GM20431 (cell line): ENCODE measurements around the gene GPR137B.
"Not testable (repeated sequence)": the region's sequence is repeated elsewhere in the genome, so short reads cannot be mapped to it uniquely, and the experiment has no call there.

Source experiments
- in situ Hi-C: fragments of 300-500 bp; cut with MseI, MboI; formaldehyde crosslinking; loops from one replicate; pipeline ENCODE4 v1.15.0; 2020; ENCODE audit warnings: low sequenced_read_pairs; ENCODE audit not compliant: unreplicated experiment

The GPR137B gene

DNA sequence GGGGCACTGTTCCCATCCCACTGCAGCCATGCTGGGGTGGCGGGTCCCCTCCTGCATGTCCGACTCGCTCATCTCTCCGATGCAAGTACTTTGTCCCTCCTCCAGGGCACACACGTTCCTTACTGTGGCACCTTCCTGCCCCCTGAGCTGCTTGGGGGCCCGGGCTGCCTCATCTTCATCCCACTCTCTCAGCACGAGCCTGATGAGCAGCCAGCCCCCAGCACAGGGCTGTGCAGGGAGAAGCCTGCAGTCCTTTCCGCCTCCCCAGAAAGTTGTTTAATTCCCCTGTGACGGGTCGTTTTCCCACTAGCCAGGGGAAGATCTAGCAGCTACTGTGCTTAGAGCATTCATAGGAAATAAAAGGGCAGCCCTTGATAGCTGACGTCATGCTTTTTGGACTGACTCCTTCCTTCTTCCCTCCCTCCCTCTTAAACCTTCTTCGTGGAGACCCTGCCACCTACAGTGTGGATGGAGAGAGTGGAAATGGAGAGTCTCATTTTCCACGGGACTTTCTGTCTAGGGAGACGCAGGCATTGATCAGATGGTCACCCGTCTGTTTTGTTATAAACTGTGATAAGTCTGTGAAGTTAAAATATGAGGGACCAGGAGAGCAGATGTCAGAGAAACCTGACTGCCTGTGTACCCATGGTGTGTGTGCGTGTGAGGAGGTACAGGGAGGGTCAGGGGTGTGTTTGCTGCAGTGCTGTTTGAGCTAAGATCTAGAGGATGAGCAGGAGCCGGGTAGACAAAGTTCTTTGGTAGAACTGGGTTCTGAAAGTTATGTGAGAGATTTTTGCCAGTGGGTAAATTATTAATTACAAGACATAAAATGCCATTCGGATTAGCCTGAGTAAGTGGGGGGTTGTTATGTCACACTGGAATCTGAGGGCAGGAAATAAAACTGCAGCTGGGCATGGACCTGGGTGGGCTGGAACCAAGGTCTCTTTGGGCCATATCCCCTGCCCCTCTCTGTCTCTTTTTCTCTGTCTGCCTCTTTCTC, 34.3 kb downstream of the GPR137B start:
- in situ Hi-C loops, result no loop called here

DNA sequence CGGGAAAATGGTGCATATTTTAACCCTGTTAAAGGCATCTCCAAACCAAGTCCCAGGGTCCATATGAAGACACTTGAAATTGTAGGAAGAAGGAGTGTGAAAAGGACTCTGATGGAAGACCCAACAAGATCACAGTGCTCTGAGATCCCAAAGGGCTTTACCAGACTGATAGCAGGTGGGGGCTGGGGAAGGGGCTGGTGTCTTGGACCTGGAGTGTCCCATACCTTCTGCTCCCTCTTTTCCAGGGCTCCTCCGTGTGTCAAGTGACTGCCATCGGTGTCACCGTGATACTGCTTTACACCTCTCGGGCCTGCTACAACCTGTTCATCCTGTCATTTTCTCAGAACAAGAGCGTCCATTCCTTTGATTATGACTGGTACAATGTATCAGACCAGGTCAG, 37.3 kb downstream of the GPR137B start:
- in situ Hi-C loops, result no loop called here

DNA sequence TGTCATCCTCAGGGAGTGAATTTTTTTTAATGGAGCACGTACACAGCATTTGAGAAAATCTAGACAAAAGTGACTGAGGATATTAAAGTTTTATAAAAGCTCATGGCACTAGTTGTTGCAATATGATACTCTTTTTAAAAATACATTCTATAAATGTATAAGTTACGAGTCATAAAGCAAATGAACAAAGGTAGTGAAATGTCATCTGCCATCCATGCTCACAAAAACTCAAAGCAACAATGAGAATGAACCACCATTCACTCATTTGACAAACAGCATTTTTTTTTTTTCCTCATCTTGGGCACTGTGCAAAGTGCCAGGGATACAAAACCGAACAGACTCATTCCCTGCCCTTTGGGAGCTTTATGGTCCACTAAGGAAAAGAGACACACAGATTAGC, 38.7 kb downstream of the GPR137B start:
- in situ Hi-C loops, result no loop called here

DNA sequence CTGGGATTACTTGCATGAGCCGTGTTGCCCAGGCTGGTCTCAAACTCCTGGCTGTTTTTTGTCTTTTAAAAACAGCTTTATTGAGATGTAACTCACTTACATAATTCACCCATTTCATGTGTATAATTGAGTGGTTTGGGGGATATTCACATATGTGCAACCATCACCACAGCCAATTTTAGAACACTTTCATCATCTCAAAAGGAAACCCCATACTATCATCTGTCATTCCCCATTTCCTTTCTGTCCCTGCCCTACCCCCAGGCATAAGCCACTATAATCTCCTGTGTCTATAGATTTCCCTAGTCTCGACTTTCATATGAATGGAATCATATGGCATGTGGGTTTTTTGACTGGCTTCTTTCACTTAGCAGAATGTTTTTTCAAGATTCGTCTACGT, 43.3 kb downstream of the GPR137B start:
- in situ Hi-C loops, result no loop called here

DNA sequence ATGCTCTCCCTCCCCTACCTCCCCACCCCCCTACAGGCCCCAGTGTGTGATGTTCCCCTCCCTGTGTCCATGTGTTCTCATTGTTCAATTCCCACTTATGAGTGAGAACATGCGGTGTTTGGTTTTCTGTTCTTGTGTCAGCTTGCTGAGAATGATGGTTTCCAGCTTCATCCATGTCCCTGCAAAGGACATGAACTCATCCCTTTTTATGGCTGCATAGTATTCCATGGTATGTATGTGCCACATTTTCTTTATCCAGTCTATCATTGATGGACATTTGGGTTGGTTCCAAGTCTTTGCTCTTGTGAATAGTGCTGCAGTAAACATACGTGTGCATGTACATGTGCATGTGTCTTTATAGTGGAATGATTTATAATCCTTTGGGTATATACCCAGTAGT, 44.1 kb downstream of the GPR137B start:
- in situ Hi-C loops, result not testable (repeated sequence)

DNA sequence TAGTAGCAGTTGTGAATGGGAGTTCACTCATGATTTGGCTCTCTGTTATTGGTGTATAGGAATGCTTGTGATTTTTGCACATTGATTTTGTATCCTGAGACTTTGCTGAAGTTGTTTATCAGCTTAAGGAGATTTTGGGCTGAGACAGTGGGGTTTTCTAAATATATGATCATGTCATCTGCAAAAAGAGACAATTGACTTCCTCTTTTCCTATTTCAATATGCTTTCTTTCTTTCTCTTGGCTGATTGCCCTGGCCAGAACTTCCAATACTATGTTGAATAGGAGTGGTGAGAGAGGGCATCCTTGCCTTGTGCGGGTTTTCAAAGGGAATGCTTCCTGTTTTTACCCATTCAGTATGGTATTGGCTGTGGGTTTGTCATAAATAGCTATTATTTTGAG, 45.7 kb downstream of the GPR137B start:
- in situ Hi-C loops, result not testable (repeated sequence)

DNA sequence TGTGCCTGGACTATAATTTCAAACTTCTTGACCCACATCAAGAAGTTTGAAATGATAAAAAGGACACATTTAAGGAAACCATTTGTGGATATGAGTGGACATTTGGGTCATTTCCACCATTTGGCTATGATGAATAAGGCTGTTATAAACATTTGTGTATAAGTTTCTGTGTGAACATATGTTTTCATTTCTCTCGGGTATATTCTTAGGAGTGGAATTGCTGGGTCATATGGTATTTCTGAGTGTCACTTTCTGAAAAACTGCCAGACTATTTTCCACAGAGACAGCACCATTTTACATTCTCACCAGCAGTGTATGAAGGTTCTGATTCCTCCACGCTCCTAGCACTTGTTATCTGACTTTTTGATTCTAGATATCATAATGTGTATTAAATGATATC, 50.8 kb downstream of the GPR137B start:
- in situ Hi-C loops, result no loop called here

DNA sequence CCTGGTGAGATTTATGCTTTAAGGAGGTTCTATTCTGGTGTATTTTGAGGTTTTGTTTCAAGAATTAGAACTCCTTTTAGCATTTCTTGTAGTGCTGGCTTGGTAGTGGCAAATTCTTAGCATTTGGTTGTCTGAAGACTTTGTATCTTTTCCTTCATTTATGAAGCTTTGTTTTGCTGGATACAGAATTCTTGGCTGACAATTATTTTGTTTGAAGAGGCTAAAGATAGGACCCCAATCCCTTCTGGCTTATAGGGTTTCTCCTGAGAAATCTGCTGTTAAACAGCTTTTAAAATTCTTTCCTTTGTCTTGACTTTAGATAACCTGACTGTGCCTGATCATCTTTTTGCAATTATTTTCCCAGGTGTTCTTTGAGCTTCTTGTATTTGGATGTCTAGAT, 58.6 kb downstream of the GPR137B start:
- in situ Hi-C loops, result no loop called here

DNA sequence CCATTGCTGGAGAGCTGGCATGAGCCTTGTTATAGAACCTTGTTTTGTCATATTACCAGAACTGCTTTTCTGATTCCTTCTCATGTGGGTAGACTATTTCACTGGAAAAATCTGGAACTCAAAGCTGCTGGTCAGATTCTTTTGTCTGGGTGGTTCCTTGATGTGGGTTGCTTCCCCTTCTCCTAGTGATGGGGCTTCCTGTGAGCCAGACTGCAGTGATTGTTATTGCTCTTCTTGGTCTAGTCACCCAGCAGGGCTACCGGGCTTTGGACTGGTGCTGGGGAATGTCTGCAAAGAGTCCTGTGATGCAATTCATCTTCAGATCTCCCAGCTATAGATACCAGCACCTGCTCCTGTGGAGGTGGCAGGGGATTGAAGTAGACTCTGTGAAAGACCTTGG, 59.4 kb downstream of the GPR137B start:
- in situ Hi-C loops, result no loop called here

DNA sequence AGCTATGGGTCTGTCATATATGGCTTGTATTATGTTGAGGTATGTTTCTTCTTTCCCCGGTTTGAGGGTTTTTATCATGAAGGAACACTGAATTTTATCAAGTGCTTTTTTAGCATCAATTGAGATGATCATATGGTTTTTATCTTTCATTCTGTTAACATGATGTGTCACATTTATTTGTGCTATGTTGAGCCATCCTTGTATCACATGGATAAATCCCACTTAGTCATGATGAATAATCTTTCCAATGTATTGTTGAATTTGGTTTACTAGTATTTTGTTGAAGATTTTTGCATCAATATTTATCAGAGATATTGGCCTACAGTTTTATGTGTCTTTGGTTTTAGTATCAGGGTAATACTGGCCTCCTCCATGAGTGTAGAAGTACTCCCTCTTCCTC, 61.7 kb downstream of the GPR137B start:
- in situ Hi-C loops, result no loop called here

DNA sequence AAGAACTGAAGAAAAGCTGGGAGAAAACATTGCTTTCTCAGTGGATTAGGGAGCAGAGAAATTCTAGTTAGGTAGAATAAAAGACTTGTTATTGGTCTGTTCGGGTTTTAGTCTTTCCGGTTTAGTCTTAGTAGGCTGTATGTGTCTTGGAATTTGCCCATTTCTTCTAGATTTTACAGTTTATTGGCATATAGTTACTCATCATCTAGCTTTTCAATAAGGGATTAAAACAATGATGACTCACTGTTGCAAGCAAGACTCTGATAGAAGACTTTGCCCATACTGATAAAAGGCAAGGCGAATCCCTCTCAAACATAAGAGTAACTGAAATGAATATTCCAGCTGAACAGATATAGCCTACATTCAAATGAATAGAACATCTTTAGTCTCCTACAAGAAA, 62.3 kb downstream of the GPR137B start:
- in situ Hi-C loops, result no loop called here

DNA sequence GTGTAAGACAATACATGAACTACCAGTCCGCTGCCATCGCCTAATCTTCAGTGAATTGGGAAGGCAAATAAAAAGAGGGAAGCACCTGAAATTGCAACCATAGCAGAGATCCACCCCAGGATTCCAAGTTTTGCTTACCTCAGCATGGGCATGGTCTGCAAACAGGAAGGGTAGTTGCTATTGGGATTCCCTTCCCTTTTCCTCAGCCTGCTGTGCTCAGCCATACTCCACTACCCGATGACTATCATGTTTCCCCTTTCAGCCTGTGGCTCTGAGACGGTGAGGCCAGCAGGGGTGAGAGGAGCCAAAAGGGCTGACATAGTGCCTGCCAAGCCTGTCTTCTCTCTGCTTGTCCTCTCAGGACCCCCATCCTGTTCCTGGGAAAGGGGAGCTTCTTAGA, 64.2 kb downstream of the GPR137B start:
- in situ Hi-C loops, result no loop called here

DNA sequence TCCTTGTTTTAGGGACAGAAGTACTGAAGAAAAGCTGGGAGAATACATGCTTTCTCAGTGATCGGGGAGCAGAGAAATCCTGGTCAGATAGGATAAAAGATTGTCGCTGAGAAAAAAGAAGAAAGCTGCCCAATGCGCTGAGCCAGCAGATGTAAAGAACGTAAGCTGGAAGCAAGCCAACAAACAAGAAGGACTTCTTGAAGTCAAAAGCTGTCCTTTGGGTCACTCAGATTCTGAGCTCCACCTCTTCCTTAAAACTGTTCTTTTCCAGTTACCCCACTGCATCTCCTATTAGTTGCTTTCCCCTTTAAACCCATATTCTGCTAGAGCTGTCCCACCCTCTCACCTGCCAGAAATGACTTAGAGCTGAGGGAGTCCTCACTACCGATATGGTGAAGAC, 64.8 kb downstream of the GPR137B start:
- in situ Hi-C loops, result no loop called here

DNA sequence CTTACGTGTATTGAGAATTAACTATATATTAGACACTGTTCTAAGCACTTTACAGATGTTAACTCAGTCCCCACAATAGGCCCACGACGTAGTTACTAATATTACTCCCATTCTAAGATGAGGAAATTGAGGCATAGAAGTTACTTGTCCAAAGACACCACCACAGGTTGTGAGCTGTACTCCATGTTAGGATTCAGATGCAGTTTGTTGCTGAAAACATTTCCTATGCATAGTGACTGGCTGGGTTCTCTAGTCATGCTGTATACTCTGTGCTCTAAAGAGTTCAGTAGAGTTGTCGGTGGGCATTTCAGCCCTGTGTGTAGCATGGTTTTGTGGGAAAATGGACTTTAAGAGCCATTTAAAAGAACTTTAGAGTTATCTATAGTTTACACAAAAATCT, 65.2 kb downstream of the GPR137B start:
- in situ Hi-C loops, result no loop called here

DNA sequence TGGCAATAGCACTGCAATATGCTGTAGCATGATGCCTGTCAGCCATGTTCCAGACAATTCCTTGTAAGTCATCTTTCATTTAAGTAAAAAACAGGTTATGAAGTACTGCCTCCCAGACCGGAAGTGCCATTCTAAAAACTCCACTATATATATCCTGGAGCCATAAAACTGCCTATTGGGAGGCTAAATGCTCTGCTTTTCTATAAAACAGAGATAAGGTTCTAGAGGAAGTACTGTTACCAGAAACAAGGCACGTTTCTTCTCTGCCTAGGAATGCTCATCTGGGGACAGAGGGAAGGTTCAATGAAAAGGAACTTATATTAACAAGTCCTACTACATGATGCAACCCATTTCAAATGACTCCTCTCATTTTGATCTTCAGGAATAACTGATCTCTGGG, 66.8 kb downstream of the GPR137B start:
- in situ Hi-C loops, result no loop called here

DNA sequence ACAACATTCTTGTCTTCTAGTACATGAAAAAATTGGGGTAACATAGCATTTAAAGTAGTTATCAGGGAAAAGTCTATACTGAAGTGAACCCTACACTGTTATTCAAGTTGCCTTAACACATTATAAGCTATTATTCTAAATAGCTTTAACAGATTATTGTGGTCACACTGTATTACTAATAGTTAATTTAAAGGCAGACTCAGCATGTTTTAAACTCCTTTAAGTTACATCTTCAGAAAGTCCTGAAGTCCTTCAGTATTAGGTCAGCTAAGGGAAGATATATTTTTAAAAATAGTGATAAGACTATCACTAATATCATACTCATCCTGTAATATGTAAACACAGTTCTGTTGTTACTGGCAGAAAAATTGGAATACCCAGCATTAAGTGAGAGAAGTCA, 67.4 kb downstream of the GPR137B start:
- in situ Hi-C loops, result no loop called here

DNA sequence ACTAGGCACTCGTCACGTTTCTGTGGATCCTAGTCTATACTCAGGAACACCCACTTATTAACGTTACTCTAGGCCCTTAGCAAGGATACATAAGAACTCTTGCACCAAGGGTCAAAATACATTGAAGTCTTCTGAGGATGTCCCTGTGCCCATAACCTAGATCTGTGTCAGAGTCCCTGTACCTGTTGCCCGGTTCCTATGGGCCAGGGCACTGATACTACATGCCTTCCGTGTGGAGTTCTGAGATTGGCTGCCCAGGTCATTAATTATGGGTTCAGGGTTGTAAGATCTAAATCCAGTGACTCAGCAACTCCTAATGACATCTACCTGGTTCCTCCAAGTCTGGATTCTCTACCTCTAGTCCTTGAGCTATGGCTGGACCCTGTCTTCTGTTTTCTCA, 69.5 kb downstream of the GPR137B start:
- in situ Hi-C loops, result no loop called here

DNA sequence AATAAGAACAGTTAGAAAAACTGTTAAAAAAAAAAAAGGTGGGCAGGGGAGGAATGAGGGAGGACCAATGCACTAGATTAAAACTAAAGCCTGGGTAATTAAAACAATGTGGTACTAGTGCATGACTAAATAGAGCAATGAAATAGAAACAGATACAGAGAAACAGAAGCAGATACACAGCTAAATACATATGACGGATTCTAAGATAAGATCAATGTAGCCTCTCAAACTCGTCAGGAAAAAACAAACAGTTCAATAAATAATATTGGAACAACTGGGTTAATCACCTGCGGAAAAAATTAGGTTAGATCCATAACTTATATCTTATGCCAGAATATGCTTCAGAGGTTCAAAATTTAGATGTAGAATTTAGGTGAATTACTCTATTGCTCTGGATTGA, 71.2 kb downstream of the GPR137B start:
- in situ Hi-C loops, result no loop called here

DNA sequence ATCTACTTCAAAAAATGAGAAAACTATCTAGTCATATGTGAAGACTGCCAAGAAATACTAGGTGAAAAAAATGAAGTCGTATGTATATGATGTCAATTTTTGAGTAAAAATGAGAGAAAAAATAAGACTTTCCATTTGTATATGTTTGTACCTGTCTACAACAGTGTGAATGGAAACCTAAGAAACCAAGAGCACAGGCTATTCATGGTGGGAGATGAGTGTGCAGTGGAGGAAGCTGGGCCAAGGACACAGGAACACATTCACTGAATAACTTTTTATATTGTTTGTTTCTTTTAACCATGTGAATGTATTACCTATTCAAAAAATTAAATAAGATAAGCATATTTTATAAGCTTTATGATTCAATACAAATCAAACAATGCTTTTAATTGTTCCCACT, 72.4 kb downstream of the GPR137B start:
- in situ Hi-C loops, result no loop called here

DNA sequence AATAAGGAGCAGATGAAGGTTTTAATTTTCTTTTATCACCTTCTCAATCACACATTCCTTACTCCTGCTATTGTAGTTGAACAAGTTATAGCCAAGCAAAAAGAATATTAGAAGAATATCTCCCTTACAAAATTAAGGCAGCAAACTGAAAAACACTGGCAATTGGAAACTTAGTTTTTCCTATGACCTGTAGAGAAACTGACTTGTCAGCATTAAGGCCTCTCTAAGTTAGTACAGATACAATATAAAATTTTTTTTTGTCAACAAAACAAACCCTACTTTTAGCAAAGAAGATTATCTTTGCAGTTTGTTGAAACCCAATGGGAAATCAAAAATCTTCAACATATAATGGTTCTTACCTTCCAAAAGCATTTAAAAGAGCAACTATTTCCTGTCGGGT, 78.1 kb downstream of the GPR137B start:
- in situ Hi-C loops, result no loop called here

DNA sequence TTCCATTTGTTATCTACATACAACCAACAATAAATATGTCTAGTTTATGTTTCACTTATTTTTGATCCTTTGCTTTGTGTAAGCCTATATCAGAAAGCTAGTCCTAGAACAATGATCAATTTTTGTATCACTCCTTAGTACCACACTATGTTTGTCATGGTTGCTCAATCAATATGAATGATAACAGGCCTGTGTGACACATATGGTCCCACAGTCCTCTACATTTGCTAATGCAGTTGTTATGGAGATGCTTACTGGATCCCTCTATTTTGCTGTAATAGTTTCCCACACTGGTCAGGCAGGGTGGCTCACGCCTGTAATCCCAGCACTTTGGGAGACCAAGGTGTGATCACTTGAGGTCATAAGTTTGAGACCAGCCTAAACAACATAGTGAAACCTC, 80.3 kb downstream of the GPR137B start:
- in situ Hi-C loops, result no loop called here

DNA sequence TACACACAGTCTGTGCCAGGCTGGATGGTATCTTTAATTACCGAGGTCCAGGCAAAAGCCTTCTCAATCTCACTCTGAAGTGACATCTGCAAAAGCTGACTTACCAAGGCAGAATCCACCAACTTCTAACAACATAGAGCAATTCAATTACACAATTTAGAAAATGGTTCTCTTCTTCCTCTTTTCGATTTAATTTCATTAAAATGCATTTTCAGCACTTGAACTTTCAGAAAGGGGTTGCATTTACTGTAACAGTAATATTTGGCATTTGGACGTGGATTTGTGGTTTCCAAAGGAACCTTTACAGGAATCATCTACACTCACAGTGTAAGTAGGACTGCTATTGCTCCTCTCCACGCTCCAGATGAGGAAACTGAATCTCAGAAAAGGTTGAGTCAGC, 86.1 kb downstream of the GPR137B start:
- in situ Hi-C loops, result no loop called here
